Parathyroid adenoma (tissue), 2 donors: ENCODE results near the gene LARP6.
"Not testable (repeated sequence)": the region's sequence is repeated elsewhere in the genome, so short reads cannot be mapped to it uniquely, and the experiment has no call there.

ENCODE experiments used
- H2AFZ ChIP-seq: fragments of 300-600 bp; sonication (generic); one replicate; pipeline ENCODE4 v1.7.0; 2017; ENCODE audit warnings: antibody characterized with exemption, mild to moderate bottlenecking
- H3K27ac ChIP-seq: fragments of 300-600 bp; sonication (generic); one replicate; pipeline ENCODE4 v1.7.0; 2017
- H3K27me3 ChIP-seq: fragments of 300-600 bp; sonication (generic); one replicate; pipeline ENCODE4 v1.7.0; 2017; ENCODE audit warnings: low read length; ENCODE audit not compliant: control insufficient read depth, insufficient read depth
- H3K36me3 ChIP-seq: fragments of 300-600 bp; sonication (generic); one replicate; pipeline ENCODE4 v1.7.0; 2017; ENCODE audit warnings: low read length; ENCODE audit not compliant: control insufficient read depth, insufficient read depth
- H3K4me1 ChIP-seq: fragments of 300-600 bp; sonication (generic); one replicate; pipeline ENCODE4 v1.7.0; 2017; ENCODE audit warnings: control low read depth
- H3K4me2 ChIP-seq: fragments of 300-600 bp; sonication (generic); one replicate; pipeline ENCODE4 v1.7.0; 2017; ENCODE audit warnings: low read length
- H3K4me3 ChIP-seq: fragments of 300-600 bp; sonication (generic); one replicate; pipeline ENCODE4 v1.7.0; 2017; ENCODE audit warnings: low read depth, low read length
- H3K79me2 ChIP-seq: fragments of 300-600 bp; sonication (generic); one replicate; pipeline ENCODE4 v1.7.0; 2017; ENCODE audit warnings: control low read depth
- H3K9ac ChIP-seq: fragments of 300-600 bp; sonication (generic); one replicate; pipeline ENCODE4 v1.7.0; 2017; ENCODE audit warnings: mild to moderate bottlenecking
- H3K9me3 ChIP-seq: fragments of 300-600 bp; sonication (generic); one replicate; pipeline ENCODE4 v1.7.0; 2017; ENCODE audit warnings: low read length; ENCODE audit not compliant: control insufficient read depth
- CTCF ChIP-seq: fragments of 300-600 bp; sonication (generic); IDR thresholded peaks from one replicate; pipeline ENCODE4 v1.7.0; 2017; ENCODE audit warnings: antibody characterized with exemption, mild to moderate bottlenecking
- donor health status: primary hyperparathyroidism.

LARP6 gene

GRCh38 chr15:70818580-70818979 lies 35.4 kb downstream of the LARP6 start:
- H3K36me3 ChIP-seq = no peaks in the 10 kb centered on the region
- no peak overlapping the region for H3K4me3 ChIP-seq
- no peak overlapping the region for H2AFZ ChIP-seq
- no peaks in the 10 kb centered on the region for H3K4me1 ChIP-seq
- no peak overlapping the region for H3K4me2 ChIP-seq
- no peak for TF ChIP-seq CTCF
- H3K79me2 ChIP-seq = no peaks in the 10 kb centered on the region
- no peak overlapping the region for H3K9ac ChIP-seq
- H3K9me3 ChIP-seq = no peaks in the 10 kb centered on the region
- H3K27ac ChIP-seq = no peak overlapping the region
- no peaks in the 10 kb centered on the region for H3K27me3 ChIP-seq

GRCh38 chr15:70817266-70817665 lies 36.7 kb downstream of the LARP6 start:
- Histone ChIP-seq H3K27me3 (no peaks in the 10 kb centered on the region), H3K4me3 (no peak overlapping the region), H3K9me3 (no peaks in the 10 kb centered on the region), H2AFZ (no peak overlapping the region), H3K4me1 (no peaks in the 10 kb centered on the region), H3K79me2 (no peaks in the 10 kb centered on the region), H3K9ac (no peak overlapping the region), H3K27ac (no peak overlapping the region), H3K4me2 (no peak overlapping the region), H3K36me3 (no peaks in the 10 kb centered on the region)
- no peak for TF ChIP-seq CTCF

- no peak for TF ChIP-seq CTCF
- Histone ChIP-seq H3K36me3 (no peaks in the 10 kb centered on the region), H3K9me3 (no peaks in the 10 kb centered on the region), H3K4me2 (no peak overlapping the region), H3K4me3 (no peak overlapping the region), H2AFZ (no peak overlapping the region), H3K27me3 (no peaks in the 10 kb centered on the region), H3K9ac (no peak overlapping the region), H3K27ac (no peak overlapping the region), H3K4me1 (no peaks in the 10 kb centered on the region), H3K79me2 (no peaks in the 10 kb centered on the region)
Measured at GRCh38 chr15:70815604-70816003, 38.4 kb downstream of the LARP6 start.

- not testable (repeated sequence) for H2AFZ ChIP-seq, H3K4me1 ChIP-seq, H3K27ac ChIP-seq, H3K36me3 ChIP-seq, H3K27me3 ChIP-seq, H3K4me2 ChIP-seq, H3K9me3 ChIP-seq, H3K4me3 ChIP-seq, H3K79me2 ChIP-seq, H3K9ac ChIP-seq
Measured at GRCh38 chr15:70815011-70815410, 38.9 kb downstream of the LARP6 start.

- Histone ChIP-seq H3K4me1 (no peaks in the 10 kb centered on the region), H3K27me3 (no peaks in the 10 kb centered on the region), H3K9ac (no peak overlapping the region), H2AFZ (no peak overlapping the region), H3K79me2 (no peaks in the 10 kb centered on the region), H3K9me3 (no peaks in the 10 kb centered on the region), H3K4me2 (no peak overlapping the region), H3K36me3 (no peaks in the 10 kb centered on the region), H3K27ac (no peak overlapping the region), H3K4me3 (no peak overlapping the region)
- TF ChIP-seq CTCF = no peak
Measured at GRCh38 chr15:70812827-70813364, 41.1 kb downstream of the LARP6 start.
